GM10847 (cell line): ENCODE results near the gene KLHL13.

Experiments
- POLR2A ChIP-seq: IDR thresholded peaks from 2 replicates; pipeline ENCODE4 v1.6.1; 2011; ENCODE audit not compliant: insufficient read length; ENCODE audit errors: extremely low read depth

The KLHL13 gene

DNA sequence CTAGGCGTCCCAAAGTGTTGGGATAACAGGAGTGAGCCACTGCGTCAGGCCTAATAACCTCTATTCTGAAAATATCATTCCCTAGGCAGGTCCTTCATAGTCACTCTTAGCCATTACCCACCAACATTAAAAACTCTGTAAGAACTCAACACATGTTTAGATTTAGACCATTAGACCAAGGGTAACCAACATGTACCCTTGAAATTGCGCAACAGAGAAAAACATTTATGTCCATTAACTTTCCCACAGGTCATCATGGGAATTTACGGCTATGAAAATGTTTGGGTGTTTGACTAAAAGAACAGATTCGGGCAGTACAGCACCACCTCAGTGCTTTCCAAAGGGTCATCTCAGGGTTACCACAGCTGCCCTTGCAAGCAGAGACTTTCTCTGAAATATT lies 7.5 kb downstream of the KLHL13 start:
- TF ChIP-seq POLR2A = no peak

DNA sequence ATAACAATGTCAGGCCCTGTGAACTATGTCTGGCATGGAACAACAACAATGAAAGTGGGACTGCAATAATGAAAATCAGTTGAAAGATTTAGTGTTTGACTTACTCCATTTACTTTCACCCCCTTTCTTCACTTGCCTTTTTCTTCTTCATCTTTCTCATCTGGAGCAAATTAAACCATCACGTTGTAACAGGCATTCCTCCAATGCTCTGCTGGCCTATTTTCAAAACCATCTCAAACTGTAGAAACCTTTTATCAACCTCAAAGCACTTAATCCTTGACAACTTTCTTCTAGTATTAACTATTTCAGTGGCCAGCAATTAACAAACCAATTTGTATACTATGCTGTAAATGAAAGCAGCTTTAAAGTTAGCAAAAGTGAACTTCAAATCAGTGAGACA lies 8.3 kb downstream of the KLHL13 start:
- no peak for TF ChIP-seq POLR2A

DNA sequence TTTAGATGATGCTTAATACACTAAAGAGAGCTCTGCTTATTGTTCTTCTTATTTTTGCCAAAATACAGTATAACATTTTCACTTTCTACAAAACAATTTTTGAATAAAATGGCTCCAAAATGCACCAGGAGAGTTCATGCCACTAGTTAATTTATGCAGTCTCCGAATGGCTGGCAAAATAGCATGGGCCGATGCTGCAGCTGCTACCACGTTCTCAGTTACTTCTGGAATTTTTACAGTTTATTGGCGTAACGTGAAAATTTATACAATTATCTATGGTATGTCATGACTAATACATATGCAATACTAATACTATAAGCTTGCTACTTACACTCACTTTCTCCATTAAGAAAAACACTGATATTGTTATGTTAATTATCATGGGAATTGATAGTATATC lies 16.5 kb downstream of the KLHL13 start:
- no peak for TF ChIP-seq POLR2A

DNA sequence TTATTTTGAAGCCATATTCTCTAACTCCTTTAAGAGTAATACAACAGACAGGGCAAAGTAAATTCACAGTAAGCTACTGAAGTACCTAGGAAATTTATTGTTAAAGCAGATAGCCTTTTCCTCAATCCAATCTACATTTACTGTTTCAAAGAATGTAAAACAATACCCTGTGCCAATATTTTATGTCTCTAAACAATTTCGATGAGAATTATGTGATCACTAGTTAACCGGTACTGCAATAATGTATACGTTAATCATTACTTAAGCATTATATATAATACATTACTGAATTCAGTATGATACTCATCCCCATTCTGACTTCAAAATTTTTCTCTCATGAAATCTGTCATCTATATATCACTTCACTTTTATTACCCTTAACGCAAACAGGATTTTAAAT lies 28.5 kb downstream of the KLHL13 start:
- no peak for TF ChIP-seq POLR2A

DNA sequence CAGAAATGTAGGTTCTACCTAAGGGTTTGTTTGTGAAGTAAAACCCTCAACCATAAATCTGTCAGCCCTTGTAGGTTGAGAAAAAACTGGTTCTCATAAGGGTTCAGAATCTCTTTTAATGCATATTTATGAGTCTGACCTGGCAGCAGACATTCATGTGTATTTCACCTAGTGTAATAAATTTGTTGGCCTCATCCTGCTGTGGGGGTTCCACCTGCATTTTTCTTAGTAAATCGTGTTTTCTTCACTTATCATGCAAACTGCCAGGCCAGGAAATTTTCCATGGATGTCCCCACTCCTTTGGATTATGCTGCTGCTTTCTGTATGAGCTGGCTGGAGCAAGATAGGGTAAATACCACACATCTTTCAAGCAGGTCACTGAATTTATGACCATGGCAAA lies 42.4 kb downstream of the KLHL13 start:
- TF ChIP-seq POLR2A = no peak

DNA sequence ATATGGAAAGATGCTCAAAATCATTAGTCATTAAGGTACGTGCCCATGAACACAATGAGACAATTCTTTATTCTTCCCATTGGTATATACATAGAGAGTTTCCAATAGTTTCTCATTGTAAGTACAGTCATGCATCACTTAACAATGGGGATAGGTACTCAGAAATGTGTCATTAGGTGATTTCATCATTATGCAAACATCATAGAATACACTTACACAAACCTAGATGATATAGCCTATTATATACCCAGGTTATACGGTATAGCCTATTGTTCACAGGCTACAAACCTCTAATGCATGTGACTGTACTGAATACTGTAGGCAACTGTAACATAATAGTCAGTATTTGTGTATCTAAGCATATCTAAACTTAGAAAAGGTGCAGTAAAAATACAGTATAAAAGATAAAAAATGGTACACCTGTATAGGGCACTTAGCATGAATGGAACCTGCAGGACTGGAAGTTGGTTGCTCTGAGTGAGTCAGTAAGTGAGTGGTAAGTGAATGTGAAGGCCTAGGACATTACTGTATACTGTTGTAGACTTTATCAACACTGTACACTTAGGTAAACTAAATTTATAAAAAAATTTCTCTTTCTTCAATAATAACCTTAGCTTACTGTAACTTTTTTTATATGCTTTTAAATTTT lies 49.6 kb downstream of the KLHL13 start:
- no peak for TF ChIP-seq POLR2A

DNA sequence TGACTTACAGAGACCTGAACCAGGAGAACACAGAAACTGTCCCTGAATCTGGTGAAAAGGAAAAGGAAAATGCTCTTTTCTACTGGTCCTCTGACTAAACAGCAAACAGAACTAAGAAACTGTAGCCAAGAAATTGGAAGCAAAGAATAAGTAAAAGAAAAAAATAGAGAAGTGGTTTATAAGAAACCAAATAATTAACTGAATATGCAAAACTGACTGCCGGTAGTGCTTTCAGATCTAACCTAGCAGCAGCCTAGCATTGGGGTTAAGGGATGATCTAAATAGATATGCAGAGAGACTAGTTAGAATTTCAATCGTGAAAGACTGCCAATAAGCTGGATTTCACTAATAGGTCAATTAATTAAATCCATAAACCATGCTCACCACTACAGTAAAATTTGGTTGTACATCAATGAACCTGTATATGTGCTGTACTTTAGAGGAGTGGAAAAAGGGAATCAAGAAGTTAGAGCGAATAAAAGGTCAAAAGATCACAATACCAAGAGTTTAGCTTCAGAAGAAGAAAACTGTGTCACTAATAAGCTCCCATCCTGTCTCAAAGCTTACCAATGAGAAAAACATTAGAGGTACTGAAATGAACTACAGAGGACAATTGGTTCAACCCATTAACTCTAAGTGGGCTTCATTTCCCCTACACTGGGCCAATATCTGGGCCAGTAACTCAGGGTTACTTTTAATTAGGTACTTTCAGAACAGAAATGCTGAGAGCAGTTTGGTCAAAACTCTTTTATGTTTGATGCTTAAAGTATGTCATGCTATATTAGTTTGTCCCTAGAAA lies 53.6 kb downstream of the KLHL13 start:
- TF ChIP-seq POLR2A = no peak

DNA sequence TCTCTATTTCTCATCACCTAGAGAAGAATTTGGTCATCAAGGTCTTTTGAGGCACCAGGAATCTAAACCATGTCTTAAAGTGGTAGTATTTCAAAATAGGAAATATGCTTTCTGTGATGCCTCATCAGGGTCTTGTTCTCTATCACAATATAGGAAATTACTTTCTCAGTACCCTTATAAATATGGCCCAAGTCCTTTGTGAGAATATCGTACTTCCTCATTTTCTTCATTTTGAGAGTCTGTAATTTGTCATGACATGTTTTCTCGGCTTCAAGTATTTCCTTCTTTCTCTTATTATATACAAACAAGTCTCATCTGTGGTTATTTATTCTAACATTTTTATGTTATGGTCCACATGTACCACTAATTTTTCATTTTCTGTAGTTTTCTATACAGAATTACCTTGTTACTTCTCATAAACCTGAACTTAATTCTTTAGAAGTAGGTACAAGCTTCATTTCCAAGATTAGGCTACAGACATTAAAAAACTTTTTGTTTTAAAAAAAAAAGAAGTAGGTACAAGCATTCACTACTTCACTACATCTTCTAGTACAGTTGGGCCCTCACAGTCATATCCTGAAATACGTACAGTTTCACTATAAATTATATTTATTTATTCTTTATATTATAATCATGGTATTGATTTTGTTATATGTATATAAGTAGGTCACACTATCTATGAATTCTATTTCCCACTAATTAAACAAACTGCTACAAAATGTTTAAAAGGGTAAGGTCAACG lies 54.4 kb downstream of the KLHL13 start:
- no peak for TF ChIP-seq POLR2A

DNA sequence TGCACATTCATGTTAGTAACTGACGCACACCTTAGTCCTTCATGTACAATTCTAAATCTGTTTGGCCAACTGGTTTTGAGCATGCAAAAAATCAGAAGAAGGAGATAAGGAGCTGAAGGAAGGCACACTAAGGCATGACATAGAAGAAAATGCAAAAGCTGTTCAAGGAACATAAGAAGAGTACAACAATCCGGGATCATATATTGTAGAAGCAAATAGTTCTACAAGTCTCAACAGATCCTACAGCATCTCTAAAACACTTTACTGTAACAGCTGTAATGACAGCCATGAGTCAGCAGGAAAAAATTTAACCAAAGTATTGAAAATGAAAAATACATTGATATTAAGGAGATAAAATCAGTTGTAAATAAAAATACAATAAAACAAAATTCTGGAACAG lies 57.7 kb downstream of the KLHL13 start:
- no peak for TF ChIP-seq POLR2A

DNA sequence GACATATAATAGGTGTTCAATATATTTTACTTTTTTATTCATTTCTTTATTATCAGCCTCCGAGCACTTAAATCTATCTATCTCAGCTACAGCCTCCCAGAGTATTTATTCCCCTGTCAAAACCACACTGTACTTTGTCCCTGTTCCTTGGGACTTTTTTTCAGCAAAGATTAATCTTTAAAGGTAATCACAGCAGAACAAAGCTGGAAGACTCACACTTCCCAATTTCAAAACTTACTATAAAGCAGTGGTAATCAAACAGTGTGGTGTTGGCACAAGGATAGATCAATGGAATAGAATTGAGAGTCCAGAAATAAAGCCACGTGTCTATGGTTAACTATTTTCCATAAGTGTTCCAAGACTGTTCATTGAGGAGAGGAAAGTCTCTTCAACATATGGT lies 59.7 kb downstream of the KLHL13 start:
- TF ChIP-seq POLR2A = no peak

DNA sequence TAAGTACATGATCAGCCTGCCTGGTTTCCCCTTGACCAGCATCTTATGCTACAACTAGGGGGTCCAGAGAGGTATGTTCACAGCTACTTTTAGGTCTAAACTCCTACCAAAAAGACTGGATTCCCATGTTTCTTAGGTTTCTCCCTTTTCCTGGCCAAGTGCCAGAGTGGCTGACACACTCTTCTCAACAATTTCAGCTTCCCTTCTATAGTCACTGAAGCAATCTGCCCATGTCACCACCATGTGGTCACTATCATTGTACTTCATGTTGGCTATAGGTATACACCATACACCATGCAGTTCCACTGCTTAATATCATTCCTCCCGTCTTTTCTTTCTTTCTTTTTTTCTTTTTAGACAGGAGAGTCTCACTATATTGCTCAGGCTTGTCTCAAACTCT lies 66.9 kb downstream of the KLHL13 start:
- TF ChIP-seq POLR2A = no peak

DNA sequence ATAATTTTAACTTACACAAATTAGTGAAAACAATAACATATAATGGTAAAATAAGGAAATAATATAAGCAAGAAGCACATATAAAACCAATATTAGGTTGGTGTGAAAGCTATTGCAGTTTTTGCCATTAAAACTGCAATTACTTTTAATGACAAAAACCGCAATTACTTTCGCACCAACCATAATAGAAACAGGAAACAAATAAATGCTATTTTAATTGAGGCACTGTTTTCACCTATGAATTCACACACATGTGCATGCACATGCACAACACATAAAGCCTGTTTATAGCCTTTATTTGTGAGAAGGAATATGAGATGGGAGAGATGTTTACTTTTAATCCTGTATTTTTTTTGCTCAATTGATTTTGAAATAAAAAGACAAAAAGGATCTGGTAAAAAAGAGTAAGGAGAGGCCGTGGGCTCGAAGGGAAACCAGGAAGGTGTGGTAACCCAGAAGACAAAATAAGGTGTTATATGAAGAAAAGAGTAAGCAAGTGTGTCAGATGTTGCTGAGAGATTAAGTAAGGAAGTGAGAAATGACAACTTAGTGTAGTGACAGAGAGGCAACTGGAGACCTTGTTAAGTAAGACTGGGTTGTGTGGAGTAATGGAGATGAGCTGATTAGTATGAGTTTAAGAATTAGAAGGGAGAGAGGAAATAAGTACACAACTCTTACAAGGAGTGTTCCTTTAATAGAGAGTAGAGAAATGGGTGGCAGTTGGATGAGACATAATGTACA lies 69.0 kb downstream of the KLHL13 start:
- no peak for TF ChIP-seq POLR2A

DNA sequence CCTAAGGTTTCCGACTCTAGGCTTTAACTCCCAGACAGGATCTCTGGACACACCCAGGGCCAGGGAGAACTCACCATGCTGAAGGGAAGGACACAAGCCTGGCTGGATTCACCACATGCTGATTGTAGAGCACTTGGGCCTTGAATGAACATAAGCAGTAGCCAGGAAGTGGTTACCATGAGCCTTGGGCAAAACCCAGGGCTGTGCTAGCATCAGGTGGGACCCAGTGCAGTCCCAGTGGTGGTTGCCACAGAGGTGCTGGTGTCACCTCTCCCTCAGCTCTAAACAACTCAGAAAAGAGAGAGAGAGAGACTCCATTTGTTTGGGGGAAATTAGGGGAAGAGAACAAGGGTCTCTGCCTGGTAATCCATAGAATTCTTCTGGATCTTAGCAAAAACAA lies 77.0 kb downstream of the KLHL13 start:
- TF ChIP-seq POLR2A = no peak

DNA sequence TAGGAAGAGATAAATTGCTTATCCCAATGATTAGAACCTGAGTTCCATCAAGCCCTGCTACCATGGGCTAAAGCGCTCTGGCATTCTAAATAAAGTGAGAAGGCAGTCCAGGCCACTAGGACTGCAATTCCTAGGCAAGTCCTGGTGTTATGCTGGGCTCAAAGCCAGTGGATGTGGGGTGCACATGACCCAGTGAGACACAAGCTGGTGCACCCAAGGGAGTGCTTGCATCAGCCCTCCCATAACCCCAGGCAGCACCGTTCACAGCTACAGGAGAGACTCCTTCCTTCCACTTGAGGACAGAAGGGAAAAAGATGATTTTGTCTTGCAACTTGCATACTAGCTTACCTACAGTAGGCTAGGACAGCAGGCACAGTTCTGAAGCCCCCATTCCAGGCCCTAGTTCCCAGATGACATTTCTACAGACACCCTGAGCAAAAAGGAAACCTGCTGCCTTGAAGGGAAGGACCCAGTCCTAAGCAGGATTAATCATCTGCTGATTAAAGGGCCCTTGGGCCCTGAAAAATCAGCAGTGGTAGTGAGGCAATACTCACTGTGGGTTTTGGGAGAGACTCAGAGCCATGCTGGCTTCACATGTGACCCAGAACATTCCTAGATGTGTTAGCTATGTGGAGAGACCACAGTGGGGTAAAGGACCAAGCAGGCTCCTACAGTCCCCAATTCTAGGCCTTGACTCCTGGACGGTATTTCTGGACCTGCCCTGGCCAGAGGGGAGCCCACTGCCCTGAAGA lies 77.8 kb downstream of the KLHL13 start:
- TF ChIP-seq POLR2A = no peak

DNA sequence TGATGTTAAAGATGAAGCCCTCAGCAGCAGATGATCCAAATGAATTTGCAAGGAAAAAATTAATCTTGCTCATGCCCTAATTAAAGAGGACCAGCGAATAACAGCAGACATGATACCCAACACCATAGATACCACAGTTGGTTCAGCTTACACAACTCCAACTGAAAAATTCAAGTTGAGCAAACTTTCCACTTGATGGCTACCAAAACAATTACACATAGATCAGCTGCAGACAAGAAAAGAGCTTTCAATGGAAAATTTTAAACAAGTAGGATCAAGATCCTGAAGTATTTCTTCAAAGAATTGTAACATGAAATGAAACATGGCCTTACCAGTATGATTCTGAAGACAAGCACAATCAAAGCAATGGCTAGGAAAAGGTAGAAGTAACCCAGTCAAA lies 90.0 kb downstream of the KLHL13 start:
- TF ChIP-seq POLR2A = no peak
